Fibroblast of lung (primary cell): ENCODE results near the gene TMED4. TPM values are rescaled to one million over a fixed set of nuclear protein-coding genes. Genes with fewer than 3 reads are reported as not detected.

Experiments
- DNase-seq, 2 donors: peaks; one replicate each; pipeline versions ENCODE4 v3.0.0 to v3.0.0-alpha.2; 2010; ENCODE audit warnings: low read depth in 2 of 2
- H2AFZ ChIP-seq: 2 replicates; pipeline ENCODE4 v1.5.1; 2012; ENCODE audit warnings: low read length, control low read depth, inconsistent platforms
- H3K27ac ChIP-seq: 2 replicates; pipeline ENCODE4 v1.5.1; 2011; ENCODE audit warnings: low read length, control low read depth; ENCODE audit not compliant: insufficient read depth
- H3K27me3 ChIP-seq: 2 replicates; pipeline ENCODE4 v1.5.1; 2011; ENCODE audit warnings: mild to moderate bottlenecking, low read length; ENCODE audit not compliant: control insufficient read depth, insufficient read depth
- H3K36me3 ChIP-seq: 2 replicates; pipeline ENCODE4 v1.5.1; 2011; ENCODE audit warnings: low read length; ENCODE audit not compliant: control insufficient read depth, insufficient read depth
- H3K4me1 ChIP-seq: 2 replicates; pipeline ENCODE4 v1.5.1; 2011; ENCODE audit warnings: low read length; ENCODE audit not compliant: control insufficient read depth, insufficient read depth; ENCODE audit errors: extremely low read depth
- H3K4me2 ChIP-seq: 2 replicates; pipeline ENCODE4 v1.5.1; 2011; ENCODE audit warnings: low read length, control low read depth; ENCODE audit not compliant: insufficient read depth; ENCODE audit errors: extremely low read depth
- H3K4me3 ChIP-seq, 4 experiments: fragments of 200-600 bp in 1 of 4; sonication (generic) in 1 of 4; replicated peaks in 1 of 4; 2 replicates each; pipeline ENCODE4 v1.5.1; 2011 to 2016; ENCODE audit warnings: low read length in 4 of 4, low read depth in 3 of 4, mild to moderate bottlenecking in 3 of 4, control low read depth in 2 of 4, inconsistent platforms in 1 of 4, mixed read lengths in 1 of 4; ENCODE audit not compliant: insufficient read depth in 1 of 4; ENCODE audit errors: control extremely low read depth in 1 of 4
- H3K79me2 ChIP-seq: 2 replicates; pipeline ENCODE4 v1.5.1; 2012; ENCODE audit warnings: mild to moderate bottlenecking, low read length, inconsistent platforms; ENCODE audit not compliant: control insufficient read depth, insufficient read depth
- H3K9ac ChIP-seq: 2 replicates; pipeline ENCODE4 v1.5.1; 2011; ENCODE audit warnings: mild to moderate bottlenecking, low read length, control low read depth; ENCODE audit not compliant: insufficient read depth
- H3K9me3 ChIP-seq: 2 replicates; pipeline ENCODE4 v1.5.1; 2012; ENCODE audit warnings: low read depth, low read length; ENCODE audit not compliant: control insufficient read depth, insufficient read depth
- H4K20me1 ChIP-seq: 2 replicates; pipeline ENCODE4 v1.5.1; 2011; ENCODE audit warnings: low read length; ENCODE audit not compliant: control insufficient read depth, insufficient read depth; ENCODE audit errors: extremely low read depth
- EZH2 ChIP-seq: IDR thresholded peaks from 2 replicates; pipeline ENCODE4 v1.5.1; 2012; ENCODE audit warnings: low read length, control low read depth, mild to moderate bottlenecking; ENCODE audit errors: missing control alignments
- polyA plus RNA-seq, 2 donors: library from polyadenylated mRNA; depleted of rRNA in 1 of 2; stranded (reverse) in 1 of 2; unstranded in 1 of 2; fragments of >200 nt; gene quantifications; 2 replicates each; pipeline ENCODE4 v1.2.1, GENCODE V29; 2011 to 2012; ENCODE audit warnings: missing spikeins in 1 of 2
- total RNA-seq: library from RNA; depleted of rRNA; stranded (reverse); fragments of >200 nt; gene quantifications from 2 replicates; pipeline ENCODE4 v1.2.1, GENCODE V29; 2014
- TF ChIP-seq, protein P1 (sequence below), 2 donors: IDR thresholded peaks in 1 of 2; conservative IDR thresholded peaks in 1 of 2; 1 replicate in 1 of 2; 2 replicates in 1 of 2; pipeline ENCODE4 v1.5.1; 2011 to 2012; ENCODE audit warnings: low read length in 2 of 2, control low read depth in 1 of 2, inconsistent platforms in 1 of 2, low read depth in 1 of 2, mild to moderate bottlenecking in 1 of 2

The TMED4 gene
- total and polyA plus RNA-seq, 2 donors (not counting 1 experiment from before 2014, with no cell fraction given) = 74.5 to 101 TPM

DNA sequence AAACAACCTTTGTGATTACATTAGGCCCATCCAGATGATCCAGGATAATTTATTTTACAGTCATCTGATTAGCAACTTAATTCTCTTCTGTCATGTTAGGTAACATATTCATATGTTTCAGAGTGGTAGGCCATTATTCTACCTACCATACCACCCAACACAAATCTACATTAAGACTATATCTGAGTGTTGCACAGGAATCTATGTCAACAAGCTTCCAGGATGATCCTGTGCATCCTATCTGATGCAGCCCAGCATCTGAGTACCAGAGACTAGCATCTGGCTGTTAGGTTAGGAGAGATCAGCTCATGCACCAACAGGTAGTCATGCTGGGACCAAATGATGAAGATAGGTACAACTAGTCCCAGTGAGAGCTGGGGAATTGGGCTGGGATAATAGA, 7.0 kb downstream of the TMED4 start:
- H2AFZ ChIP-seq = no peak overlapping the region
- no peak overlapping the region for H3K4me2 ChIP-seq
- H3K9me3 ChIP-seq = no peaks in the 10 kb centered on the region
- H3K27me3 ChIP-seq = no peaks in the 10 kb centered on the region
- TF ChIP-seq, protein P1, sequence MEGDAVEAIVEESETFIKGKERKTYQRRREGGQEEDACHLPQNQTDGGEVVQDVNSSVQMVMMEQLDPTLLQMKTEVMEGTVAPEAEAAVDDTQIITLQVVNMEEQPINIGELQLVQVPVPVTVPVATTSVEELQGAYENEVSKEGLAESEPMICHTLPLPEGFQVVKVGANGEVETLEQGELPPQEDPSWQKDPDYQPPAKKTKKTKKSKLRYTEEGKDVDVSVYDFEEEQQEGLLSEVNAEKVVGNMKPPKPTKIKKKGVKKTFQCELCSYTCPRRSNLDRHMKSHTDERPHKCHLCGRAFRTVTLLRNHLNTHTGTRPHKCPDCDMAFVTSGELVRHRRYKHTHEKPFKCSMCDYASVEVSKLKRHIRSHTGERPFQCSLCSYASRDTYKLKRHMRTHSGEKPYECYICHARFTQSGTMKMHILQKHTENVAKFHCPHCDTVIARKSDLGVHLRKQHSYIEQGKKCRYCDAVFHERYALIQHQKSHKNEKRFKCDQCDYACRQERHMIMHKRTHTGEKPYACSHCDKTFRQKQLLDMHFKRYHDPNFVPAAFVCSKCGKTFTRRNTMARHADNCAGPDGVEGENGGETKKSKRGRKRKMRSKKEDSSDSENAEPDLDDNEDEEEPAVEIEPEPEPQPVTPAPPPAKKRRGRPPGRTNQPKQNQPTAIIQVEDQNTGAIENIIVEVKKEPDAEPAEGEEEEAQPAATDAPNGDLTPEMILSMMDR (conservative IDR thresholded peaks at IDR 0.05 in 1 of 2, IDR thresholded peaks at IDR 0.05 in 1 of 2; ENCODE audit: low read depth in 1 of 2, low read length in 2 of 2) = no peak
- no peak for TF ChIP-seq EZH2
- no peak overlapping the region for H3K9ac ChIP-seq
- peak overlapping the region in 2 of 4 experiments; percentile 94 to 95 for H3K4me3 ChIP-seq
- H4K20me1 ChIP-seq = no peaks in the 10 kb centered on the region
- H3K36me3 ChIP-seq = peaks cover 29% of the 10 kb centered on the region
- H3K27ac ChIP-seq = no peak overlapping the region
- peaks cover 29% of the 10 kb centered on the region for H3K79me2 ChIP-seq
- DNase-seq = no peak
- H3K4me1 ChIP-seq = peaks cover 8% of the 10 kb centered on the region

DNA sequence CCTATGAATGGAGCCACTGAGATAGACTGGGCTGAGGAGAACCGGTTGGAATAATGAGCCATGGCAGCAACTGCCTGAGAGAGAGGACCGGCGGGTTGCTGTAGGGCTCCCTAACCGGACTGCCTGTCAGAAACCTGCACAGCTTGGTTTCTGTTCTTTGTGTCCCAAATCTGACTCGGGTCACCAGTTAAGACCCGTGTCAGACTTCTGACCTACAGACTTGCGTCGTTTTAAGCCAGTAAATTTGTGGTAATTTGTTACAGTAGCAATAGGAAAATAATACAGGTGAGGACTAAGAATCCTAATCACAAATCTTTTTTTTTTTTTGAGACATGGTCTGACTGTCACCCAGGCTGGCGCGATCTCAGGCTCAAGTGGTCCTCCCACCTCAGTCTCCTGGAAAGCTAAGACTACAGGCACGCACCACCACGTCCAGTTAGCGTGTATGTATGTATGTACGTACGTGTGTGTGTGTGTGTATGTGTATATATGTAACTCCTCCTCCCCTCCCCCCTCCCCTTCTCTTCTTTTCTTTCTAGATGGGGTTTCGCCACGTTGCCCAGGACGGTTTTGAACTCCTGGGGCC, 7.7 kb downstream of the TMED4 start:
- Histone ChIP-seq H2AFZ (peak overlapping the region; percentile 23), H3K9ac (peak overlapping the region; percentile 71), H3K9me3 (no peaks in the 10 kb centered on the region), H3K4me1 (peaks cover 8% of the 10 kb centered on the region), H3K4me3 (peak overlapping the region; percentile 53 to 95 (median 76)), H3K36me3 (peaks cover 31% of the 10 kb centered on the region), H3K27me3 (no peaks in the 10 kb centered on the region), H3K27ac (peak overlapping the region; percentile 71), H4K20me1 (no peaks in the 10 kb centered on the region), H3K79me2 (peaks cover 29% of the 10 kb centered on the region), H3K4me2 (peak overlapping the region; percentile 73)
- DNase-seq = no peak
- TF ChIP-seq EZH2 = no peak
- TF ChIP-seq, protein P1 (conservative IDR thresholded peaks at IDR 0.05 in 1 of 2, IDR thresholded peaks at IDR 0.05 in 1 of 2; ENCODE audit: low read depth in 1 of 2, low read length in 2 of 2) = no peak

DNA sequence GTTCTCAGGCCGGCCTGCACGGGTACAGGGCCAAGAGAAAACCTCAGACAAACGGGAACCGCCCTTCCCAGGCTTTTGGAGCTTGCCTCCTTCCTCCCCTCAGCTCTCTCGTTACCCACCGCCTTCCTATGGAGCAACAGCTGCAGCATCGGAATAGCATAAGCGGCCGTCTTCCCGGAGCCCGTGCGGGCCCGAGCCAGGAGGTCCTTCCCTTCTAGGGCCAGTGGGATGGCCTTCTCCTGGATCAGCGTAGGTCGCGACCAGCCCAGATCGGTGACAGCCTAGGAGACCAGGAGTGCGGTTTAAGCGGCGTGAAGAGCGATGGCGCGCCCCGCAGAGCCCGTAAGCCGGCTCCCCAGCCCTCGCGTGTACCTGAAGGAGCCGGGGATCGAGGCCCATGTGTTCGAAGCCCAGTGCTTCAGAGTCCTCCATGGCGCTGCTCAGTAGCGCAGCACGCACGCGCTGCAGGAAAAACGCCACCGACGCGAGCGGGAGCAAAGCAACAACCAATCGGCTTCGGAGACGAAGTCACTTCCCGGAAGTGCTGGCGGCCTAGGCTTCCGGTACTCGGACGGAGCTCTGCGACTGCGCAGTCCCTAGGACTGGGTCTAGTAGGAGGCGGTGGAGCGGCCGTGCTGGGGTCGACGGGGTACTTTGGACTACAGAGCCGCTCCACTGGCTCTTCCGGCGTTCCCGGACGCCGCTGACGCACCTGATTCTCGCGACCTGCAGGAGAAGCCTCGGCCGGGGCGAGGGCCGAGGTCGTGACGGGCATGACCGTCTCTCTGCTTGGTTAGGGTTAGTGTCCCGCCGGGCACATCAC, 8.4 kb downstream of the TMED4 start, which contains the start of gene DDX56:
Gene DDX56 (minus strand): TSS at position 445 of the 823 bp plus-strand sequence. CDS start 13 bp downstream, at position 432.
- no peaks in the 10 kb centered on the region for H3K27me3 ChIP-seq
- peak within 1 kb of the TSS; percentile 98 for H3K4me2 ChIP-seq
- H3K36me3 ChIP-seq = peaks cover 36% of the 10 kb centered on the region
- H3K4me1 ChIP-seq = peaks cover 8% of the 10 kb centered on the region
- H3K79me2 ChIP-seq = peaks cover 29% of the 10 kb centered on the region
- peak within 1 kb of the TSS; percentile 53 to 95 (median 76) for H3K4me3 ChIP-seq
- H3K9ac ChIP-seq = peak within 1 kb of the TSS; percentile 71
- peak; percentile 92 to 94 for DNase-seq
- H2AFZ ChIP-seq = peak within 1 kb of the TSS; percentile 23
- H3K27ac ChIP-seq = peak within 1 kb of the TSS; percentile 71
- TF ChIP-seq, protein P1 (conservative IDR thresholded peaks at IDR 0.05 in 1 of 2, IDR thresholded peaks at IDR 0.05 in 1 of 2; ENCODE audit: low read depth in 1 of 2, low read length in 2 of 2) = no peak
- no peak for TF ChIP-seq EZH2
- H3K9me3 ChIP-seq = no peaks in the 10 kb centered on the region
- no peaks in the 10 kb centered on the region for H4K20me1 ChIP-seq
